GM23338 (cell line): ENCODE data around the gene LDLRAD3.

Experiments used
- CREB1 ChIP-seq: fragments of 250-450 bp; sonication (Bioruptor Pico); IDR thresholded peaks from 2 replicates; pipeline ENCODE4 v1.5.0; 2020; ENCODE audit warnings: low read depth, mild to moderate bottlenecking, moderate library complexity
- EZH2 ChIP-seq: fragments of 200-600 bp; sonication (generic); IDR thresholded peaks from one replicate; pipeline ENCODE4 v1.8.0; 2017; ENCODE audit warnings: antibody characterized with exemption, mild to moderate bottlenecking, low read depth; ENCODE audit not compliant: unreplicated experiment
- EZH2phosphoT487 ChIP-seq: fragments of 200-600 bp; sonication (generic); IDR thresholded peaks from one replicate; pipeline ENCODE4 v1.8.1; 2018; ENCODE audit warnings: antibody characterized with exemption; ENCODE audit not compliant: unreplicated experiment
- JUNB ChIP-seq: IDR thresholded peaks from one replicate; pipeline ENCODE4 v1.6.1; 2016; ENCODE audit warnings: antibody characterized with exemption; ENCODE audit not compliant: unreplicated experiment
- POLR2AphosphoS5 ChIP-seq: IDR thresholded peaks from 2 replicates; pipeline ENCODE4 v1.6.1; 2016; ENCODE audit warnings: antibody characterized with exemption, low read depth
- STAT1 ChIP-seq: IDR thresholded peaks from one replicate; pipeline ENCODE4 v1.6.1; 2016; ENCODE audit warnings: antibody characterized with exemption; ENCODE audit not compliant: unreplicated experiment
- ZNF114 ChIP-seq: fragments of 250-450 bp; sonication (Bioruptor Pico); IDR thresholded peaks from 2 replicates; pipeline ENCODE4 v1.5.0; 2020; ENCODE audit warnings: mild to moderate bottlenecking, moderate library complexity
- ZNF331 ChIP-seq: fragments of 250-450 bp; sonication (Bioruptor Pico); IDR thresholded peaks from 2 replicates; pipeline ENCODE4 v1.5.0; 2020; ENCODE audit warnings: low read depth, mild to moderate bottlenecking, moderate library complexity
- TF ChIP-seq, protein P1 (sequence below), 2 experiments: fragments of 200-600 bp in 1 of 2; sonication (generic) in 1 of 2; conservative IDR thresholded peaks; 2 replicates each; pipeline versions ENCODE4 v1.5.1 to v1.6.1; 2016 to 2017; ENCODE audit warnings: antibody characterized with exemption in 2 of 2, low read depth in 2 of 2, mild to moderate bottlenecking in 2 of 2, moderate library complexity in 1 of 2
- TF ChIP-seq, protein P2 (sequence below): IDR thresholded peaks from one replicate; pipeline ENCODE4 v1.6.1; 2018; ENCODE audit warnings: antibody characterized with exemption; ENCODE audit not compliant: unreplicated experiment
- TF ChIP-seq, protein P3 (sequence below): IDR thresholded peaks from 2 replicates; pipeline ENCODE4 v1.6.1; 2016; ENCODE audit warnings: antibody characterized with exemption

DNA sequence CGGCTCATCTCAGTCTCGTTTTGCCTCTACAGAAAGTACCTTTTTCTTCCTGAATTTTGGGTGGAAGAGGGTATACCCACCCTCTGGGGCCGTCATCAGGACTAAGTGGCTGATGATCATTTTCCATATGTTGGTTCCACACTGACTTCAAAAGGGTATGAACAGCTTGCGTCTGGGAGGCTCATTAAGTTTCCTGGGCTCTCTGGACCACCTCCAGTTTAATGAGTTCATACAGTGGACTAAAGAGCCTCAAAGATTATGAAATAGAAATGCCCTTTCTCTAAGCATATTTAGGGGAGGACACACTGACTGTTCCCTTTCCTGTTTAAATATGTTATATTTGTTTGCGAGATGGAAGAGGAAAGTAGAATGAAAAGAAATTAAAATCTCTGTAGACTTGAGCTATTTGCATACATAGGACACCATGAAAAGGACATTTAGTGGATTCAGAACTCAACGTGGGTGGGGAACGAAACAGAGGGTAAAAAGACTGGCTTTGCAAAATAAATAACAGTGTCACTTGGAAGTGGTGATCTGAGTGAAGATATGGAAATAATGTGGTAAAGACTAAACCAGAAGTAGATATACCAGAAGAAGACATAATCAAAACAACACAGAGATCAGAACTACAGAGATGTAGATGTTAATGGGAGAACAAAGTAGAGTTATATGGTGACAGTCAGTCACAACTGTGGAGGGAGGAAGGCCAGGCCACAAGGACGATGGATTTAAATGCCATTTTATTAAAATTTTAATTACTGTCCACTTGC, 18.7 kb downstream of the LDLRAD3 start:
- TF ChIP-seq, protein P1, sequence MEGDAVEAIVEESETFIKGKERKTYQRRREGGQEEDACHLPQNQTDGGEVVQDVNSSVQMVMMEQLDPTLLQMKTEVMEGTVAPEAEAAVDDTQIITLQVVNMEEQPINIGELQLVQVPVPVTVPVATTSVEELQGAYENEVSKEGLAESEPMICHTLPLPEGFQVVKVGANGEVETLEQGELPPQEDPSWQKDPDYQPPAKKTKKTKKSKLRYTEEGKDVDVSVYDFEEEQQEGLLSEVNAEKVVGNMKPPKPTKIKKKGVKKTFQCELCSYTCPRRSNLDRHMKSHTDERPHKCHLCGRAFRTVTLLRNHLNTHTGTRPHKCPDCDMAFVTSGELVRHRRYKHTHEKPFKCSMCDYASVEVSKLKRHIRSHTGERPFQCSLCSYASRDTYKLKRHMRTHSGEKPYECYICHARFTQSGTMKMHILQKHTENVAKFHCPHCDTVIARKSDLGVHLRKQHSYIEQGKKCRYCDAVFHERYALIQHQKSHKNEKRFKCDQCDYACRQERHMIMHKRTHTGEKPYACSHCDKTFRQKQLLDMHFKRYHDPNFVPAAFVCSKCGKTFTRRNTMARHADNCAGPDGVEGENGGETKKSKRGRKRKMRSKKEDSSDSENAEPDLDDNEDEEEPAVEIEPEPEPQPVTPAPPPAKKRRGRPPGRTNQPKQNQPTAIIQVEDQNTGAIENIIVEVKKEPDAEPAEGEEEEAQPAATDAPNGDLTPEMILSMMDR (conservative IDR thresholded peaks at IDR 0.05; ENCODE audit: low read depth in 2 of 2), result no peak
- TF ChIP-seq, protein P2, sequence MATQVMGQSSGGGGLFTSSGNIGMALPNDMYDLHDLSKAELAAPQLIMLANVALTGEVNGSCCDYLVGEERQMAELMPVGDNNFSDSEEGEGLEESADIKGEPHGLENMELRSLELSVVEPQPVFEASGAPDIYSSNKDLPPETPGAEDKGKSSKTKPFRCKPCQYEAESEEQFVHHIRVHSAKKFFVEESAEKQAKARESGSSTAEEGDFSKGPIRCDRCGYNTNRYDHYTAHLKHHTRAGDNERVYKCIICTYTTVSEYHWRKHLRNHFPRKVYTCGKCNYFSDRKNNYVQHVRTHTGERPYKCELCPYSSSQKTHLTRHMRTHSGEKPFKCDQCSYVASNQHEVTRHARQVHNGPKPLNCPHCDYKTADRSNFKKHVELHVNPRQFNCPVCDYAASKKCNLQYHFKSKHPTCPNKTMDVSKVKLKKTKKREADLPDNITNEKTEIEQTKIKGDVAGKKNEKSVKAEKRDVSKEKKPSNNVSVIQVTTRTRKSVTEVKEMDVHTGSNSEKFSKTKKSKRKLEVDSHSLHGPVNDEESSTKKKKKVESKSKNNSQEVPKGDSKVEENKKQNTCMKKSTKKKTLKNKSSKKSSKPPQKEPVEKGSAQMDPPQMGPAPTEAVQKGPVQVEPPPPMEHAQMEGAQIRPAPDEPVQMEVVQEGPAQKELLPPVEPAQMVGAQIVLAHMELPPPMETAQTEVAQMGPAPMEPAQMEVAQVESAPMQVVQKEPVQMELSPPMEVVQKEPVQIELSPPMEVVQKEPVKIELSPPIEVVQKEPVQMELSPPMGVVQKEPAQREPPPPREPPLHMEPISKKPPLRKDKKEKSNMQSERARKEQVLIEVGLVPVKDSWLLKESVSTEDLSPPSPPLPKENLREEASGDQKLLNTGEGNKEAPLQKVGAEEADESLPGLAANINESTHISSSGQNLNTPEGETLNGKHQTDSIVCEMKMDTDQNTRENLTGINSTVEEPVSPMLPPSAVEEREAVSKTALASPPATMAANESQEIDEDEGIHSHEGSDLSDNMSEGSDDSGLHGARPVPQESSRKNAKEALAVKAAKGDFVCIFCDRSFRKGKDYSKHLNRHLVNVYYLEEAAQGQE, result no peak
- no peak for TF ChIP-seq POLR2AphosphoS5
- TF ChIP-seq JUNB, result no peak
- TF ChIP-seq EZH2, result no peak
- TF ChIP-seq CREB1, result no peak
- no peak for TF ChIP-seq EZH2phosphoT487
- TF ChIP-seq STAT1, result no peak
- TF ChIP-seq ZNF331 (CRISPR knock-in tag), result no peak
- TF ChIP-seq, protein P3, sequence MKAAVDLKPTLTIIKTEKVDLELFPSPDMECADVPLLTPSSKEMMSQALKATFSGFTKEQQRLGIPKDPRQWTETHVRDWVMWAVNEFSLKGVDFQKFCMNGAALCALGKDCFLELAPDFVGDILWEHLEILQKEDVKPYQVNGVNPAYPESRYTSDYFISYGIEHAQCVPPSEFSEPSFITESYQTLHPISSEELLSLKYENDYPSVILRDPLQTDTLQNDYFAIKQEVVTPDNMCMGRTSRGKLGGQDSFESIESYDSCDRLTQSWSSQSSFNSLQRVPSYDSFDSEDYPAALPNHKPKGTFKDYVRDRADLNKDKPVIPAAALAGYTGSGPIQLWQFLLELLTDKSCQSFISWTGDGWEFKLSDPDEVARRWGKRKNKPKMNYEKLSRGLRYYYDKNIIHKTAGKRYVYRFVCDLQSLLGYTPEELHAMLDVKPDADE, result no peak
- TF ChIP-seq ZNF114 (CRISPR knock-in tag), result no peak
